Measurements from ENCODE around the gene CLBA1. TPM values are rescaled to one million over a fixed set of nuclear protein-coding genes. Genes with fewer than 3 reads are reported as not detected.

Gene CLBA1
- total RNA-seq, 1 experiment from 2014 or later = 3.0 TPM

- H3K27ac Mint-ChIP-seq (ENCODE audit: unreplicated experiment) = no peak overlapping the region
- no peaks in the 10 kb centered on the region for H3K27me3 ChIP-seq (replicated peaks; ENCODE audit: control insufficient read depth, insufficient read depth, low read length)
- no peak overlapping the region for H3K4me3 Mint-ChIP-seq (ENCODE audit: unreplicated experiment)
- H3K36me3 Mint-ChIP-seq (ENCODE audit: insufficient read depth, unreplicated experiment) = peaks cover 15% of the 10 kb centered on the region
- H3K4me1 Mint-ChIP-seq (ENCODE audit: low read depth, unreplicated experiment) = no peaks in the 10 kb centered on the region
- POLR2A ChIA-PET = no interaction called here
- no peak for TF ChIP-seq CTCF (IDR thresholded peaks at IDR 0.05; ENCODE audit: insufficient read depth in 1 of 2, low read depth in 1 of 2, low read length in 1 of 2, severe bottlenecking in 1 of 2, unreplicated experiment in 1 of 2)
- peaks cover 10% of the 10 kb centered on the region for H3K9me3 Mint-ChIP-seq (ENCODE audit: unreplicated experiment)
- no peak overlapping the region for H3K4me3 ChIP-seq (ENCODE audit: low read depth, low read length)
- no peaks in the 10 kb centered on the region for H3K4me1 ChIP-seq
- no TSS peak for BruUV-seq (replicated peaks)
- no peak for DNase-seq
- intact Hi-C loops (cut with micrococcal nuclease; ENCODE audit: unreplicated experiment) = no loop called here
- H3K27me3 Mint-ChIP-seq (ENCODE audit: insufficient read depth, unreplicated experiment) = no peaks in the 10 kb centered on the region
- H3K36me3 ChIP-seq (ENCODE audit: control insufficient read depth, insufficient read depth, low read length) = no peaks in the 10 kb centered on the region
- CTCF ChIA-PET = no interaction called here
- H3K9me3 ChIP-seq = no peaks in the 10 kb centered on the region
These were observed 10.9 kb downstream of the CLBA1 start for GRCh38 chr14:104996483-104996882.

- Mint-ChIP-seq H3K4me3 (ENCODE audit: unreplicated experiment) (no peak overlapping the region), H3K27me3 (ENCODE audit: insufficient read depth, unreplicated experiment) (no peaks in the 10 kb centered on the region), H3K36me3 (ENCODE audit: insufficient read depth, unreplicated experiment) (peaks cover 5% of the 10 kb centered on the region), H3K27ac (ENCODE audit: unreplicated experiment) (no peak overlapping the region), H3K9me3 (ENCODE audit: unreplicated experiment) (peaks cover 10% of the 10 kb centered on the region), H3K4me1 (ENCODE audit: low read depth, unreplicated experiment) (no peaks in the 10 kb centered on the region)
- H3K4me3 ChIP-seq (ENCODE audit: low read depth, low read length) = no peak overlapping the region
- no peak for TF ChIP-seq CTCF (IDR thresholded peaks at IDR 0.05; ENCODE audit: insufficient read depth in 1 of 2, low read depth in 1 of 2, low read length in 1 of 2, severe bottlenecking in 1 of 2, unreplicated experiment in 1 of 2)
- POLR2A ChIA-PET = no interaction called here
- no peaks in the 10 kb centered on the region for H3K27me3 ChIP-seq (replicated peaks; ENCODE audit: control insufficient read depth, insufficient read depth, low read length)
- no peaks in the 10 kb centered on the region for H3K36me3 ChIP-seq (ENCODE audit: control insufficient read depth, insufficient read depth, low read length)
- H3K9me3 ChIP-seq = no peaks in the 10 kb centered on the region
- no peak for DNase-seq
- CTCF ChIA-PET = no interaction called here
- intact Hi-C loops (cut with micrococcal nuclease; ENCODE audit: unreplicated experiment) = no loop called here
- BruUV-seq (replicated peaks) = no TSS peak
- H3K4me1 ChIP-seq = no peaks in the 10 kb centered on the region
These were observed 13.2 kb downstream of the CLBA1 start for GRCh38 chr14:104998801-104999200.

- Mint-ChIP-seq H3K4me3 (ENCODE audit: unreplicated experiment) (no peak overlapping the region), H3K36me3 (ENCODE audit: insufficient read depth, unreplicated experiment) (peaks cover 5% of the 10 kb centered on the region), H3K27ac (ENCODE audit: unreplicated experiment) (no peak overlapping the region), H3K4me1 (ENCODE audit: low read depth, unreplicated experiment) (no peaks in the 10 kb centered on the region), H3K9me3 (ENCODE audit: unreplicated experiment) (peaks cover 10% of the 10 kb centered on the region), H3K27me3 (ENCODE audit: insufficient read depth, unreplicated experiment) (no peaks in the 10 kb centered on the region)
- H3K9me3 ChIP-seq = no peaks in the 10 kb centered on the region
- no peak for DNase-seq
- no peaks in the 10 kb centered on the region for H3K27me3 ChIP-seq (replicated peaks; ENCODE audit: control insufficient read depth, insufficient read depth, low read length)
- no peak for TF ChIP-seq CTCF (IDR thresholded peaks at IDR 0.05; ENCODE audit: insufficient read depth in 1 of 2, low read depth in 1 of 2, low read length in 1 of 2, severe bottlenecking in 1 of 2, unreplicated experiment in 1 of 2)
- BruUV-seq (replicated peaks) = no TSS peak
- H3K4me1 ChIP-seq = no peaks in the 10 kb centered on the region
- H3K4me3 ChIP-seq (ENCODE audit: low read depth, low read length) = no peak overlapping the region
- H3K36me3 ChIP-seq (ENCODE audit: control insufficient read depth, insufficient read depth, low read length) = no peaks in the 10 kb centered on the region
- intact Hi-C loops (cut with micrococcal nuclease; ENCODE audit: unreplicated experiment) = no loop called here
- ChIA-PET POLR2A (no interaction called here), CTCF (interaction anchor here (0.7 kb wide), 1 partner anchor 19 kb away, joined by 3 read pairs; no protein-coding TSS in a partner anchor)
These were observed 13.8 kb downstream of the CLBA1 start for GRCh38 chr14:104999361-104999760.

Measured in Caco-2 (cell line).